Sigmoid colon (tissue), 4 donors: ENCODE measurements around the gene FAM186B.

Experiments used
- POLR2A ChIP-seq, 2 donors: fragments of 450-650 bp; IDR thresholded peaks; one replicate each; pipeline ENCODE4 v1.6.1; 2016; ENCODE audit warnings: antibody characterized with exemption in 2 of 2, mild to moderate bottlenecking in 2 of 2, moderate library complexity in 2 of 2
- POLR2AphosphoS5 ChIP-seq, 4 donors: sonication (generic); formaldehyde crosslinking; IDR thresholded peaks; one replicate each; pipeline ENCODE4 v1.6.1; 2017; ENCODE audit warnings: antibody characterized with exemption in 4 of 4
- TF ChIP-seq, protein P1 (sequence below), 4 experiments: fragments of 450-650 bp in 3 of 4; fragments of 200-600 bp in 1 of 4; IDR thresholded peaks; one replicate each; pipeline ENCODE4 v1.5.1; 2016 to 2019; ENCODE audit warnings: antibody characterized with exemption in 4 of 4, mild to moderate bottlenecking in 3 of 4, moderate library complexity in 2 of 4

DNA sequence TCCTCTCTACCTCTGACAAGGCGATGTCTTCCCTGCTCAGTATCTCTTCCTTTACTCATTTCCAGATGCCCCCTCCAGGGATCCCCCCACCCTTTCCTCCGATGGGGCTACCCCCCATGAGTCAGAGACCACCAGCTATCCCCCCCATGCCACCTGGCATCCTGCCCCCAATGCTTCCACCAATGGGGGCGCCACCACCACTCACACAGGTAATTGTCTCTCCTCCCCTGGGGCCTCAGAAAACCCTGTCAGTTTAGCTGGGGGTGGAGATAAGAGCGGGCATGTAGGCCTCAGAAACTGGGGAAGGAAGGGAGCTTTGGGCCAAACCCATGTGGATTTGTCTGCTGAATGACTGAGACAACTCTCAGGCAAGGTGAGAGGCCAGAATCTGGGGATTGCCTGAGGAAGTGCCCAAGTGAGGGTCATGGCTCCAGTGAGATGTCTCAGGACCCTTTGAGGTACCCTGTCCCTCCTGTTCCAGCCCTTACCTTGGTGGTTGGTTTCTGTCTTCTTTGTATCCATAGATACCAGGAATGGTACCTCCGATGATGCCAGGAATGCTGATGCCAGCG, 26.0 kb upstream of the FAM186B start:
- TF ChIP-seq POLR2A (IDR thresholded peaks at IDR 0.05) (no peak), POLR2AphosphoS5 (IDR thresholded peaks at IDR 0.05) (no peak)
- TF ChIP-seq, protein P1, sequence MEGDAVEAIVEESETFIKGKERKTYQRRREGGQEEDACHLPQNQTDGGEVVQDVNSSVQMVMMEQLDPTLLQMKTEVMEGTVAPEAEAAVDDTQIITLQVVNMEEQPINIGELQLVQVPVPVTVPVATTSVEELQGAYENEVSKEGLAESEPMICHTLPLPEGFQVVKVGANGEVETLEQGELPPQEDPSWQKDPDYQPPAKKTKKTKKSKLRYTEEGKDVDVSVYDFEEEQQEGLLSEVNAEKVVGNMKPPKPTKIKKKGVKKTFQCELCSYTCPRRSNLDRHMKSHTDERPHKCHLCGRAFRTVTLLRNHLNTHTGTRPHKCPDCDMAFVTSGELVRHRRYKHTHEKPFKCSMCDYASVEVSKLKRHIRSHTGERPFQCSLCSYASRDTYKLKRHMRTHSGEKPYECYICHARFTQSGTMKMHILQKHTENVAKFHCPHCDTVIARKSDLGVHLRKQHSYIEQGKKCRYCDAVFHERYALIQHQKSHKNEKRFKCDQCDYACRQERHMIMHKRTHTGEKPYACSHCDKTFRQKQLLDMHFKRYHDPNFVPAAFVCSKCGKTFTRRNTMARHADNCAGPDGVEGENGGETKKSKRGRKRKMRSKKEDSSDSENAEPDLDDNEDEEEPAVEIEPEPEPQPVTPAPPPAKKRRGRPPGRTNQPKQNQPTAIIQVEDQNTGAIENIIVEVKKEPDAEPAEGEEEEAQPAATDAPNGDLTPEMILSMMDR (IDR thresholded peaks at IDR 0.05): no peak
